K562 (cell line): Measurements from ENCODE around the gene FIBP. TPM values are rescaled to one million over a fixed set of nuclear protein-coding genes. Genes with fewer than 3 reads are reported as not detected.

Experiments used
- ARID4B ChIP-seq: sonication (generic); formaldehyde crosslinking; IDR thresholded peaks from 2 replicates; pipeline ENCODE4 v1.8.0; 2022; ENCODE audit warnings: mild to moderate bottlenecking, missing genetic modification reagents
- E2F6 ChIP-seq, 2 experiments: IDR thresholded peaks; 2 replicates each; pipeline ENCODE4 v1.6.1; 2011; ENCODE audit warnings: borderline replicate concordance in 1 of 2, control low read depth in 1 of 2, low read depth in 1 of 2, low read length in 1 of 2, mild to moderate bottlenecking in 1 of 2, mixed read lengths in 1 of 2, moderate library complexity in 1 of 2; ENCODE audit not compliant: insufficient read depth in 1 of 2, insufficient read length in 1 of 2, poor library complexity in 1 of 2, severe bottlenecking in 1 of 2; ENCODE audit errors: extremely low read depth in 1 of 2
- GMEB1 ChIP-seq: fragments of 250-450 bp; sonication (Bioruptor Pico); IDR thresholded peaks from 2 replicates; pipeline ENCODE4 v1.4.0; 2020; ENCODE audit warnings: mild to moderate bottlenecking
- HNRNPH1 ChIP-seq: fragments of 200-400 bp; formaldehyde crosslinking; optimal IDR thresholded peaks from 2 replicates; pipeline ENCODE3; 2017; ENCODE audit warnings: low read depth, mild to moderate bottlenecking, low read length, moderate library complexity
- IRF9 ChIP-seq: fragments of 450-650 bp; IDR thresholded peaks from 2 replicates; pipeline ENCODE4 v1.6.1; 2016; ENCODE audit warnings: missing biosample characterization, missing genetic modification characterization
- KLF6 ChIP-seq: fragments of 250-450 bp; sonication (Bioruptor Pico); IDR thresholded peaks from 2 replicates; pipeline ENCODE4 v1.4.0; 2020; ENCODE audit warnings: mild to moderate bottlenecking, moderate library complexity, borderline replicate concordance
- L3MBTL2 ChIP-seq: fragments of 450-650 bp; IDR thresholded peaks from 2 replicates; pipeline ENCODE4 v1.6.1; 2016; ENCODE audit warnings: mild to moderate bottlenecking, moderate library complexity
- MBD1 ChIP-seq: fragments of 250-450 bp; sonication (Bioruptor Pico); IDR thresholded peaks from 2 replicates; pipeline ENCODE4 v1.8.0; 2022; ENCODE audit warnings: inconsistent platforms
- MYC ChIP-seq, 2 experiments: fragments of 250-450 bp in 1 of 2; sonication (Bioruptor Pico) in 1 of 2; IDR thresholded peaks; 2 replicates each; pipeline versions ENCODE4 v1.5.1 to v1.6.1; 2012 to 2021; ENCODE audit warnings: low read depth in 2 of 2, borderline replicate concordance in 1 of 2, improper control_type of control experiment in 1 of 2, low read length in 1 of 2, mild to moderate bottlenecking in 1 of 2, moderate library complexity in 1 of 2
- NR1H2 ChIP-seq: sonication (generic); formaldehyde crosslinking; IDR thresholded peaks from 2 replicates; pipeline ENCODE4 v1.4.0; 2020; ENCODE audit warnings: mild to moderate bottlenecking, missing genetic modification reagents
- PHF8 ChIP-seq: fragments of 200-600 bp; sonication (generic); IDR thresholded peaks from 2 replicates; pipeline ENCODE4 v1.6.1; 2012; ENCODE audit warnings: mixed run types, mild to moderate bottlenecking, inconsistent platforms, low read length, moderate library complexity, borderline replicate concordance
- RBM14 ChIP-seq: fragments of 200-400 bp; formaldehyde crosslinking; IDR thresholded peaks from 2 replicates; pipeline ENCODE4 v1.6.1; 2018; ENCODE audit warnings: low read depth, mild to moderate bottlenecking, low read length, moderate library complexity, borderline replicate concordance; ENCODE audit not compliant: insufficient read depth
- SMAD4 ChIP-seq: fragments of 250-450 bp; sonication (Bioruptor Pico); conservative IDR thresholded peaks from 2 replicates; pipeline ENCODE4 v1.8.0; 2021; ENCODE audit warnings: inconsistent platforms, mild to moderate bottlenecking, moderate library complexity
- ZNF12 ChIP-seq: sonication (generic); formaldehyde crosslinking; IDR thresholded peaks from 2 replicates; pipeline ENCODE4 v1.4.0; 2020; ENCODE audit warnings: mild to moderate bottlenecking, missing genetic modification reagents
- polyA plus RNA-seq, 8 experiments: library from polyadenylated mRNA; depleted of rRNA in 4 of 8; stranded (reverse) in 5 of 8; unstranded in 3 of 8; fragments of >200 nt; fragmentation: Nextera tagmentation in 2 of 8; fragmentation: Illumina TruSeq in 1 of 8; extraction: Ambion mirVana in 2 of 8; extraction: Trizol in 1 of 8; gene quantifications; 2 replicates each; pipeline versions ENCODE4 v1.2.1 to v1.2.3, GENCODE V29; 2011 to 2014; ENCODE audit warnings: inconsistent platforms in 1 of 8, missing spikeins in 1 of 8
- total RNA-seq, 7 experiments: library from RNA; depleted of rRNA in 6 of 7; stranded (reverse); fragments of >200 nt in 6 of 7; fragmentation: Illumina TruSeq in 2 of 7; extraction: Trizol in 2 of 7; gene quantifications; 2 replicates each; pipeline versions ENCODE4 v1.2.1 to v1.2.3, GENCODE V29; 2011 to 2021; ENCODE audit warnings: low replicate concordance in 1 of 7

Gene FIBP
- total and polyA plus RNA-seq, 9 of the 15 experiments (the other 6 are each of a cell fraction or from before 2014, with no cell fraction given), result 41.2 to 79.2 (median 48.6) TPM

- TF ChIP-seq E2F6 (IDR thresholded peaks at IDR 0.05; ENCODE audit: borderline replicate concordance in 1 of 2, extremely low read depth in 1 of 2, insufficient read depth in 1 of 2, insufficient read length in 1 of 2, low read depth in 1 of 2, low read length in 1 of 2, poor library complexity in 1 of 2, severe bottlenecking in 1 of 2) (peak; percentile 26 to 98), NR1H2 (CRISPR knock-in tag) (no peak; the same call in 1 of the 2 replicates), KLF6 (no peak), ZNF12 (CRISPR knock-in tag) (0 out of 2 replicates have a peak, but pooled peaks have one; percentile 20), GMEB1 (CRISPR knock-in tag) (peak; percentile 8; the same call in 1 of the 2 replicates), PHF8 (peak; percentile 41; the same call in 1 of the 2 replicates), IRF9 (tag) (no peak), HNRNPH1 (peak; percentile 58), MBD1 (CRISPR knock-in tag) (no peak), L3MBTL2 (peak; percentile 90), MYC (IDR thresholded peaks at IDR 0.05; ENCODE audit: low read depth, low read length) (peak; percentile 69), MYC (CRISPR knock-in tag; IDR thresholded peaks at IDR 0.05; ENCODE audit: borderline replicate concordance, low read depth) (peak; percentile 18; the same call in 1 of the 2 replicates), RBM14 (peak; percentile 99), SMAD4 (CRISPR knock-in tag) (peak; percentile 77), ARID4B (CRISPR knock-in tag) (peak; percentile 75)
Observed at GRCh38 chr11:65857500-65857852, 30.8 kb downstream of the FIBP start (continued).
